ENCODE results near the gene TRIM44. TPM values are rescaled to one million over a fixed set of nuclear protein-coding genes. Genes with fewer than 3 reads are reported as not detected.

The TRIM44 gene
- total and polyA plus RNA-seq, 10 of the 15 experiments (the other 5 are each of a cell fraction or from before 2014, with no cell fraction given) = 6.7 to 93.0 (median 27.6) TPM

GRCh38 chr11:35780951-35781860 lies 118.6 kb downstream of the TRIM44 start (continued):
- TF ChIP-seq MAX (IDR thresholded peaks at IDR 0.05; ENCODE audit: low read depth, low read length) (no peak), SIN3A (IDR thresholded peaks at IDR 0.05; ENCODE audit: low read depth, low read length) (no peak), BCL11A (IDR thresholded peaks at IDR 0.05; ENCODE audit: low read depth, low read length) (no peak)

GRCh38 chr11:35781861-35782470 lies 119.4 kb downstream of the TRIM44 start:
- Histone ChIP-seq H3K79me2 (ENCODE audit: control insufficient read depth, insufficient read depth, low read length) (peaks cover 7% of the 10 kb centered on the region), H2AFZ (ENCODE audit: control insufficient read depth, low read depth, low read length) (no peak overlapping the region), H4K20me1 (ENCODE audit: control insufficient read depth, insufficient read depth) (peaks cover 3% of the 10 kb centered on the region; the same call in 1 of the 2 replicates), H3K36me3 (ENCODE audit: control insufficient read depth in 2 of 2, insufficient read depth in 2 of 2, low read length in 1 of 2) (peaks cover under 1% of the 10 kb centered on the region in 2 experiments; a peak in 1 of 4 replicates), H3K9me3 (replicated peaks; ENCODE audit: control insufficient read depth, insufficient read depth, low read length) (no peaks in the 10 kb centered on the region; the same call in 2 of the 3 replicates), H3K27me3 (replicated peaks in 1 of 2; ENCODE audit: control insufficient read depth in 2 of 2, insufficient read depth in 2 of 2, low read length in 1 of 2) (no peaks in the 10 kb centered on the region), H3K4me1 (ENCODE audit: control insufficient read depth, insufficient read depth, low read length) (peaks cover 17% of the 10 kb centered on the region), H3K4me3 (no peak overlapping the region), H3K27ac (ENCODE audit: control insufficient read depth, insufficient read depth) (no peak overlapping the region), H3K4me2 (ENCODE audit: control insufficient read depth, insufficient read depth) (no peak overlapping the region), H3K9ac (ENCODE audit: control insufficient read depth, insufficient read depth, low read length) (no peak overlapping the region)
- TF ChIP-seq SPI1 (IDR thresholded peaks at IDR 0.05; ENCODE audit: borderline replicate concordance, insufficient read depth, low read depth, low read length) = peak; percentile 31; the same call in 1 of the 2 replicates
- no peak for TF ChIP-seq RELA (IDR thresholded peaks at IDR 0.05; ENCODE audit: borderline replicate concordance, partially characterized antibody)
- POLR2A ChIA-PET = no interaction called here
- CTCF ChIA-PET = interaction anchor here (1.3 kb wide), 1 partner anchor 40 kb away, joined by 3 read pairs; no protein-coding TSS in a partner anchor
- no TSS peak for BruUV-seq (replicated peaks)
- FAIRE-seq (no peak), ATAC-seq (peak; percentile 6; the same call in 1 of the 3 replicates), DNase-seq (ENCODE audit: low read depth, low spot score) (no peak)
- RAD21 ChIA-PET (ENCODE audit: unreplicated experiment) = interaction anchor here (1.7 kb wide), 1 partner anchor 40 kb away, joined by 7 read pairs; no protein-coding TSS in a partner anchor
- SMC1A ChIA-PET (ENCODE audit: uncharacterized antibody, unreplicated experiment) = interaction anchor here (0.6 to 2.0 kb wide), 3 partner anchors 13 to 60 kb away, joined by 3 to 7 read pairs (median 5); no protein-coding TSS in a partner anchor
- 93% methylated on average over 3 of the region's 3 CpGs for WGBS (ENCODE audit: insufficient coverage, insufficient replicate concordance, low lambda C conversion rate, missing lambda C conversion rate)
- in situ Hi-C loops (cut with MboI) = no loop called here
- intact Hi-C loops (cut with micrococcal nuclease; ENCODE audit: unreplicated experiment) = no loop called here
